Smooth muscle cell (in vitro differentiated cells): ENCODE data around the gene SOWAHA. TPM values are rescaled to one million over a fixed set of nuclear protein-coding genes. Genes with fewer than 3 reads are reported as not detected.

ENCODE experiments used
- DNase-seq: peaks from one replicate; lab custom pipeline; 2025; ENCODE audit not compliant: unreplicated experiment; lab: John Stamatoyannopoulos, UW
- H2AFZ ChIP-seq: fragments of 200-600 bp; sonication (generic); 2 replicates; pipeline ENCODE4 v1.6.0; 2016; ENCODE audit warnings: antibody characterized with exemption, low read depth, mild to moderate bottlenecking
- H3F3A ChIP-seq: fragments of 200-600 bp; sonication (generic); 2 replicates; pipeline ENCODE4 v1.6.0; 2017; ENCODE audit warnings: antibody characterized with exemption, low read depth
- H3K27ac ChIP-seq: fragments of 200-600 bp; sonication (generic); 2 replicates; pipeline ENCODE4 v1.5.1; 2016; ENCODE audit warnings: low read depth, mild to moderate bottlenecking
- H3K27me3 ChIP-seq: fragments of 200-600 bp; sonication (generic); 2 replicates; pipeline ENCODE4 v1.6.1; 2016; ENCODE audit warnings: low read depth, mild to moderate bottlenecking
- H3K36me3 ChIP-seq: fragments of 200-600 bp; sonication (generic); 2 replicates; pipeline ENCODE4 v1.5.1; 2016; ENCODE audit warnings: low read depth
- H3K4me1 ChIP-seq: fragments of 200-600 bp; sonication (generic); 2 replicates; pipeline ENCODE4 v1.5.1; 2016; ENCODE audit warnings: low read depth
- H3K4me2 ChIP-seq: fragments of 200-600 bp; sonication (generic); 2 replicates; pipeline ENCODE4 v1.6.0; 2016; ENCODE audit warnings: mild to moderate bottlenecking
- H3K4me3 ChIP-seq: fragments of 200-600 bp; sonication (generic); 2 replicates; pipeline ENCODE4 v1.5.1; 2016; ENCODE audit warnings: mild to moderate bottlenecking
- H3K79me2 ChIP-seq: fragments of 200-600 bp; sonication (generic); 2 replicates; pipeline ENCODE4 v1.6.0; 2016; ENCODE audit warnings: low read depth, mild to moderate bottlenecking
- H3K9ac ChIP-seq: fragments of 200-600 bp; sonication (generic); 2 replicates; pipeline ENCODE4 v1.6.0; 2016; ENCODE audit warnings: low read depth
- H3K9me3 ChIP-seq: fragments of 200-600 bp; sonication (generic); replicated peaks from 2 replicates; pipeline ENCODE4 v1.5.1; 2016; ENCODE audit warnings: low read depth
- H4K20me1 ChIP-seq: fragments of 200-600 bp; sonication (generic); 2 replicates; pipeline ENCODE4 v1.6.0; 2016; ENCODE audit warnings: low read depth
- WGBS: methylation state at CpG from one replicate; pipeline ENCODE4 v1.1.7; 2016; ENCODE audit warnings: low lambda C conversion rate; 5-methylcytosine and 5-hydroxymethylcytosine counted together
- polyA plus RNA-seq: library from polyadenylated mRNA; unstranded; fragments of >200 nt; fragmentation: Nextera tagmentation; extraction: Ambion mirVana; gene quantifications from 2 replicates; pipeline ENCODE4 v1.2.1, GENCODE V29; 2016
- total RNA-seq: library from RNA; depleted of rRNA; stranded (reverse); fragments of >200 nt; gene quantifications from 2 replicates; pipeline ENCODE4 v1.2.3, GENCODE V29; 2014
- TF ChIP-seq, protein P1 (sequence below): fragments of 200-600 bp; sonication (generic); IDR thresholded peaks from 2 replicates; pipeline ENCODE4 v1.5.1; 2017; ENCODE audit warnings: borderline replicate concordance, mild to moderate bottlenecking, antibody characterized with exemption; ENCODE audit not compliant: insufficient read depth, poor library complexity, severe bottlenecking

Gene SOWAHA
- total and polyA plus RNA-seq, 2 experiments from 2014 or later = 0.43 to 1.5 TPM

DNA sequence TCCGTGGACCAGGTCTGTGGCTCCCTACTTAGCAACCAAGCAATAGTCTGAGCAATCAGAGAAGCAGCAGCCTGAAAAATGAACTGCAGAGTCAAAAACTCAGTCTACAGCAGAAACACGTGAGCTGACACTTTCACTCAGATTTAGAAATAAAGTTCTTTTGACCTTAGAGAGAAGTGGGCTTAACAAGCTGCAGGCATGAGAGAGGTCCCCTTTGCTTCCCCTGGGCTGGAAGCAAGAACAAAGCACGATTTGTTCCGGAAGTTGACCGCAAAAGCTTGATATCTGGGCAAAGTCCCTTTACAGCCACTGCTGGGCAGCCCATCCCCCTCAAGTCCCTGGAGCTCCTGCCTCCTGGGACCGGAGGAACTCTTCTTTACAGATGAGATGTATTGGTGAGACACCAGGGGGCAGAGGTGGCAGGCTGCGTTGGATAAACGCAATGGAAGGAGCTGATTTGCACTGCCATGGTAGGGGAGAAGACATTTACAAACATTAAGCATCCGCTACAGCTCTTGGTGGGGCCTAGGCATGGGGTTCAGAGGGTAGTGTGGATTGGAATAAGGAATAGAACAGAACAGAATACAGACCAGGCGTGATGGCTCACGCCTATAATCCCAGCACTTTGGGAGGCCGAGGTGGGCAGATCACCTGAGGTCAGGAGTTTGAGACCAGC is 5.8 kb upstream of the SOWAHA start:
- Histone ChIP-seq H3K4me2 (no peak overlapping the region), H3K27ac (no peak overlapping the region), H3K79me2 (no peaks in the 10 kb centered on the region), H3K4me1 (peaks cover 2% of the 10 kb centered on the region), H3K9me3 (no peaks in the 10 kb centered on the region), H3F3A (peaks cover 6% of the 10 kb centered on the region), H3K27me3 (peaks cover 14% of the 10 kb centered on the region), H3K36me3 (no peaks in the 10 kb centered on the region), H4K20me1 (no peaks in the 10 kb centered on the region), H3K9ac (no peak overlapping the region), H3K4me3 (no peak overlapping the region), H2AFZ (peak overlapping the region; percentile 1)
- WGBS = 53% methylated on average over 12 of the region's 12 CpGs
- no peak for DNase-seq
- TF ChIP-seq, protein P1, sequence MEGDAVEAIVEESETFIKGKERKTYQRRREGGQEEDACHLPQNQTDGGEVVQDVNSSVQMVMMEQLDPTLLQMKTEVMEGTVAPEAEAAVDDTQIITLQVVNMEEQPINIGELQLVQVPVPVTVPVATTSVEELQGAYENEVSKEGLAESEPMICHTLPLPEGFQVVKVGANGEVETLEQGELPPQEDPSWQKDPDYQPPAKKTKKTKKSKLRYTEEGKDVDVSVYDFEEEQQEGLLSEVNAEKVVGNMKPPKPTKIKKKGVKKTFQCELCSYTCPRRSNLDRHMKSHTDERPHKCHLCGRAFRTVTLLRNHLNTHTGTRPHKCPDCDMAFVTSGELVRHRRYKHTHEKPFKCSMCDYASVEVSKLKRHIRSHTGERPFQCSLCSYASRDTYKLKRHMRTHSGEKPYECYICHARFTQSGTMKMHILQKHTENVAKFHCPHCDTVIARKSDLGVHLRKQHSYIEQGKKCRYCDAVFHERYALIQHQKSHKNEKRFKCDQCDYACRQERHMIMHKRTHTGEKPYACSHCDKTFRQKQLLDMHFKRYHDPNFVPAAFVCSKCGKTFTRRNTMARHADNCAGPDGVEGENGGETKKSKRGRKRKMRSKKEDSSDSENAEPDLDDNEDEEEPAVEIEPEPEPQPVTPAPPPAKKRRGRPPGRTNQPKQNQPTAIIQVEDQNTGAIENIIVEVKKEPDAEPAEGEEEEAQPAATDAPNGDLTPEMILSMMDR = peak; percentile 11

DNA sequence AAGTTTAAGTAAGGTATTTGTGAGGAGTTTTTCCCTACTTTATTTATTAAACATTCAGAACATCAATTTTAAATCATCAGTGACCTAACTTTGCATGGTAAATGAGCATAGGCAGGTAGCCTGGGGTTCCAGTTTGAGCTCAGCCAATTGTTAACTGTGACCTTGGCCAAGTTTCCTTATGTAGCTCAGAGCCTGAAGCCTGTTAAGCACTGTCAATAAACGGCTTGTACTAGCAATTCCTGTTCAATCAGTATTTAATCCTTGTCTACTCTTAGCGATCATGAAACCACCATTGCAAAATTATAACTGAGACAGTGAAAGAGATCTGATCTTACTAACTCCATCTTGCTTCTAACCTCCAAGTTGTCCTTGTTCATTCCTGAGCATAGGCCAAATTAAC is 4.7 kb upstream of the SOWAHA start:
- Histone ChIP-seq H3K9me3 (no peaks in the 10 kb centered on the region), H4K20me1 (no peaks in the 10 kb centered on the region), H2AFZ (peak overlapping the region; percentile 37), H3K27me3 (peaks cover 24% of the 10 kb centered on the region), H3K4me1 (peaks cover 6% of the 10 kb centered on the region), H3K4me2 (no peak overlapping the region), H3K9ac (no peak overlapping the region), H3K79me2 (no peaks in the 10 kb centered on the region), H3K36me3 (no peaks in the 10 kb centered on the region), H3F3A (peaks cover 6% of the 10 kb centered on the region), H3K4me3 (no peak overlapping the region), H3K27ac (no peak overlapping the region)
- no peak for DNase-seq
- 19% methylated on average over 2 of the region's 2 CpGs for WGBS
- TF ChIP-seq, protein P1 = no peak

DNA sequence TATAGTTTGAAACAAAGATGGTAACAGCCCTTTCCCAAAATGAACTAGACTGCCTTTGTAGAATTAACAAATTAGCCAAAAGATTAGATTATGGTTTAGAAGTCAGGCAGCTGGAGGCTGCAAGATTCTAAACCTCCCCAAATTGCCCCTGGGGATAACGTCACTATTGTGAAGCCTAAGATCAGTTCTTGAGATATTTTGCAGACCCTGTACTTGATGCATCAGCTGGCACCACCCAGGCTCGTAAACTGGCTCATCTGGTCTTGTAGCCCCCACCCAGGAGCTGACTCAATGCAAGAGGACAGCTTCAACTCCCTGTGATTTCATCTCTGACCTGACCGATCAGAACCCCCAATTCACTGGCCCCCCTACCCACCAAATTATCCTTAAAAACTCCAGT is 4.2 kb upstream of the SOWAHA start:
- Histone ChIP-seq H3K36me3 (no peaks in the 10 kb centered on the region), H2AFZ (peak overlapping the region; percentile 37), H3K9ac (no peak overlapping the region), H3K4me1 (peaks cover 6% of the 10 kb centered on the region), H3K27ac (no peak overlapping the region), H3K9me3 (no peaks in the 10 kb centered on the region), H3K4me2 (no peak overlapping the region), H3K79me2 (no peaks in the 10 kb centered on the region), H3K4me3 (no peak overlapping the region), H4K20me1 (no peaks in the 10 kb centered on the region), H3K27me3 (peaks cover 28% of the 10 kb centered on the region), H3F3A (peaks cover 6% of the 10 kb centered on the region)
- TF ChIP-seq, protein P1 = no peak
- DNase-seq = no peak
- 6% methylated on average over 3 of the region's 3 CpGs for WGBS

DNA sequence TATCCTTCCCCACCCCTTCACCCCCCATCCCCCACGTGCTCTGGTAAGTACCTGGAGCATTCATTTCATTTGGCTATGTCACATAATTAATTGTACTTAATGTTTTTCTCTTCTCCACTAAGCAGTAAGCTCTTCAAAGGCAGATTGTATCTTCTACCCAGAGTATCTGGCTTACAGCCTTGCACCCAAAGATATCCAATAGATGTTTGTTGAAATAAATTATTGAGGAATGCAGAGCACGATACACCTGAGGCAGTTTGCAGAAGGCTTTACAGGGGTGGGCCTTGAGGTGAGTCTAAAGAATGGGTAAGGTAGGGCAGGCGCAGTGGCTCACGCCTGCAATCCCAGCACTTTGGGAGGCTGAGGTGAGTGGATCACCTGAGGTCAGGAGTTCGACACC is 2.5 kb upstream of the SOWAHA start:
- H3K79me2 ChIP-seq = no peaks in the 10 kb centered on the region
- no peak overlapping the region for H3K27ac ChIP-seq
- peaks cover 6% of the 10 kb centered on the region for H3K4me1 ChIP-seq
- no peak overlapping the region for H3K4me3 ChIP-seq
- DNase-seq = no peak
- H3F3A ChIP-seq = peaks cover 6% of the 10 kb centered on the region
- H3K27me3 ChIP-seq = peaks cover 45% of the 10 kb centered on the region
- no peaks in the 10 kb centered on the region for H4K20me1 ChIP-seq
- no peaks in the 10 kb centered on the region for H3K9me3 ChIP-seq
- H3K4me2 ChIP-seq = no peak overlapping the region
- H3K9ac ChIP-seq = no peak overlapping the region
- no peak overlapping the region for H2AFZ ChIP-seq
- TF ChIP-seq, protein P1 = no peak
- H3K36me3 ChIP-seq = no peaks in the 10 kb centered on the region
- 89% methylated on average over 5 of the region's 5 CpGs for WGBS
